K562 (cell line): Measurements from ENCODE around the gene TMEM143.

Experiments used
- CBX8 ChIP-seq: fragments of 200-600 bp; sonication (generic); IDR thresholded peaks from 2 replicates; pipeline ENCODE4 v1.6.1; 2012; ENCODE audit warnings: borderline replicate concordance, mixed run types, low read depth, mild to moderate bottlenecking, moderate library complexity, mixed read lengths, low read length, control low read depth, inconsistent platforms; ENCODE audit not compliant: poor library complexity, severe bottlenecking; ENCODE audit errors: extremely low read depth
- TCF7L2 ChIP-seq: fragments of 150-350 bp; IDR thresholded peaks from 2 replicates; pipeline ENCODE4 v1.6.1; 2016; ENCODE audit warnings: low read depth, mild to moderate bottlenecking, low read length, moderate library complexity
- TF ChIP-seq, protein P1 (sequence below): sonication (generic); formaldehyde crosslinking; IDR thresholded peaks from 2 replicates; pipeline ENCODE4 v1.8.1; 2022; ENCODE audit warnings: missing genetic modification reagents

DNA sequence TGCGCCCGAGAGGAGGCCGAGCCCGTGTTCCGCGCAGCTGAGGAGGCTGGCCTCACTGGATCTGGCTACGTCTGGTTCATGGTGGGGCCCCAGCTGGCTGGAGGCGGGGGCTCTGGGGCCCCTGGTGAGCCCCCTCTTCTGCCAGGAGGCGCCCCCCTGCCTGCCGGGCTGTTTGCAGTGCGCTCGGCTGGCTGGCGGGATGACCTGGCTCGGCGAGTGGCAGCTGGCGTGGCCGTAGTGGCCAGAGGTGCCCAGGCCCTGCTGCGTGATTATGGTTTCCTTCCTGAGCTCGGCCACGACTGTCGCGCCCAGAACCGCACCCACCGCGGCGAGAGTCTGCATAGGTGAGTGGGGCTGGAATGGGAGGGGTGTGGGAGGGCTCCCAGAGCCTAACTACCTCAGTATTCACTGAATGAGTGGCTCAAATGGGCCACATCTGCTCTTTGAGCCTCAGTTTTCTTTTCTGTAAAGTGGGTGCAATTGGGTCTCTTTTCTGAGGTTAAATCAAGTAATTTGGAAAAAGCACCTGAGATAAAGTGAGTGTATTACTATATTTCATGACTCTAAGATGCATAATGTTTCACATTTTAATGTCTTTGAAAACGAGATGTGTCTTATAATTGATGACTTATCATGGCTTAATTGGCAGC lies 41.4 kb upstream of the TMEM143 start:
- no peak for TF ChIP-seq TCF7L2
- TF ChIP-seq, protein P1, sequence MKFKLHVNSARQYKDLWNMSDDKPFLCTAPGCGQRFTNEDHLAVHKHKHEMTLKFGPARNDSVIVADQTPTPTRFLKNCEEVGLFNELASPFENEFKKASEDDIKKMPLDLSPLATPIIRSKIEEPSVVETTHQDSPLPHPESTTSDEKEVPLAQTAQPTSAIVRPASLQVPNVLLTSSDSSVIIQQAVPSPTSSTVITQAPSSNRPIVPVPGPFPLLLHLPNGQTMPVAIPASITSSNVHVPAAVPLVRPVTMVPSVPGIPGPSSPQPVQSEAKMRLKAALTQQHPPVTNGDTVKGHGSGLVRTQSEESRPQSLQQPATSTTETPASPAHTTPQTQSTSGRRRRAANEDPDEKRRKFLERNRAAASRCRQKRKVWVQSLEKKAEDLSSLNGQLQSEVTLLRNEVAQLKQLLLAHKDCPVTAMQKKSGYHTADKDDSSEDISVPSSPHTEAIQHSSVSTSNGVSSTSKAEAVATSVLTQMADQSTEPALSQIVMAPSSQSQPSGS (CRISPR knock-in tag), result no peak
- TF ChIP-seq CBX8, result no peak
